ENCODE results near the gene TULP4.

- TF ChIP-seq CTCF (conservative IDR thresholded peaks at IDR 0.05; ENCODE audit: low read depth, low read length) (no peak), EZH2 (IDR thresholded peaks at IDR 0.05; ENCODE audit: borderline replicate concordance, low read depth, low read length, poor library complexity, severe bottlenecking) (no peak)
These were observed 22.2 kb upstream of the TULP4 start for GRCh38 chr6:158290040-158290439.

All from A673 (cell line).